ENCODE results near the gene PSAT1.

DNA sequence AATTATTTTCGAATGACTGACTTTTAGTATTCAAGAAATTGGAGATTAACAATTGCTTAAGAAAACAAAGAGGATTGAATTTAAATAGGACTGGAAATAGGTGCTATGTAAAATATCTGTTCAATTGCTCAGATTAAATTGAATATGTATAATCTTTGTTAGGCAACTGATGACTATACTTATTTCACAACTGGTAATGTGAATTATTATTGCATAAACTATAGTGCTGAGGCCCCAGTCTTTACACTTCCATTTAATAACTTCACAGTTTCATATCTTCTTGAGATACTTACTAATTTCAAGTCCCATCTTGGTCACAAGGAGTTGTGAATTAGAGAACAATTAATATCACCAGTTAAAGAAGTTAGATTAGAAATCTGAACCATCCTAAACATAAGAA is 44.3 kb upstream of the PSAT1 start:
- TF ChIP-seq, protein P1, sequence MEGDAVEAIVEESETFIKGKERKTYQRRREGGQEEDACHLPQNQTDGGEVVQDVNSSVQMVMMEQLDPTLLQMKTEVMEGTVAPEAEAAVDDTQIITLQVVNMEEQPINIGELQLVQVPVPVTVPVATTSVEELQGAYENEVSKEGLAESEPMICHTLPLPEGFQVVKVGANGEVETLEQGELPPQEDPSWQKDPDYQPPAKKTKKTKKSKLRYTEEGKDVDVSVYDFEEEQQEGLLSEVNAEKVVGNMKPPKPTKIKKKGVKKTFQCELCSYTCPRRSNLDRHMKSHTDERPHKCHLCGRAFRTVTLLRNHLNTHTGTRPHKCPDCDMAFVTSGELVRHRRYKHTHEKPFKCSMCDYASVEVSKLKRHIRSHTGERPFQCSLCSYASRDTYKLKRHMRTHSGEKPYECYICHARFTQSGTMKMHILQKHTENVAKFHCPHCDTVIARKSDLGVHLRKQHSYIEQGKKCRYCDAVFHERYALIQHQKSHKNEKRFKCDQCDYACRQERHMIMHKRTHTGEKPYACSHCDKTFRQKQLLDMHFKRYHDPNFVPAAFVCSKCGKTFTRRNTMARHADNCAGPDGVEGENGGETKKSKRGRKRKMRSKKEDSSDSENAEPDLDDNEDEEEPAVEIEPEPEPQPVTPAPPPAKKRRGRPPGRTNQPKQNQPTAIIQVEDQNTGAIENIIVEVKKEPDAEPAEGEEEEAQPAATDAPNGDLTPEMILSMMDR (conservative IDR thresholded peaks at IDR 0.05; ENCODE audit: low read depth in 2 of 2): no peak
- TF ChIP-seq, protein P2, sequence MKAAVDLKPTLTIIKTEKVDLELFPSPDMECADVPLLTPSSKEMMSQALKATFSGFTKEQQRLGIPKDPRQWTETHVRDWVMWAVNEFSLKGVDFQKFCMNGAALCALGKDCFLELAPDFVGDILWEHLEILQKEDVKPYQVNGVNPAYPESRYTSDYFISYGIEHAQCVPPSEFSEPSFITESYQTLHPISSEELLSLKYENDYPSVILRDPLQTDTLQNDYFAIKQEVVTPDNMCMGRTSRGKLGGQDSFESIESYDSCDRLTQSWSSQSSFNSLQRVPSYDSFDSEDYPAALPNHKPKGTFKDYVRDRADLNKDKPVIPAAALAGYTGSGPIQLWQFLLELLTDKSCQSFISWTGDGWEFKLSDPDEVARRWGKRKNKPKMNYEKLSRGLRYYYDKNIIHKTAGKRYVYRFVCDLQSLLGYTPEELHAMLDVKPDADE (IDR thresholded peaks at IDR 0.05): no peak
- TF ChIP-seq EZH2 (IDR thresholded peaks at IDR 0.05; ENCODE audit: low read depth, unreplicated experiment) (no peak), EZH2phosphoT487 (IDR thresholded peaks at IDR 0.05; ENCODE audit: unreplicated experiment) (no peak), JUNB (IDR thresholded peaks at IDR 0.05; ENCODE audit: unreplicated experiment) (no peak)
- TF ChIP-seq, protein P3, sequence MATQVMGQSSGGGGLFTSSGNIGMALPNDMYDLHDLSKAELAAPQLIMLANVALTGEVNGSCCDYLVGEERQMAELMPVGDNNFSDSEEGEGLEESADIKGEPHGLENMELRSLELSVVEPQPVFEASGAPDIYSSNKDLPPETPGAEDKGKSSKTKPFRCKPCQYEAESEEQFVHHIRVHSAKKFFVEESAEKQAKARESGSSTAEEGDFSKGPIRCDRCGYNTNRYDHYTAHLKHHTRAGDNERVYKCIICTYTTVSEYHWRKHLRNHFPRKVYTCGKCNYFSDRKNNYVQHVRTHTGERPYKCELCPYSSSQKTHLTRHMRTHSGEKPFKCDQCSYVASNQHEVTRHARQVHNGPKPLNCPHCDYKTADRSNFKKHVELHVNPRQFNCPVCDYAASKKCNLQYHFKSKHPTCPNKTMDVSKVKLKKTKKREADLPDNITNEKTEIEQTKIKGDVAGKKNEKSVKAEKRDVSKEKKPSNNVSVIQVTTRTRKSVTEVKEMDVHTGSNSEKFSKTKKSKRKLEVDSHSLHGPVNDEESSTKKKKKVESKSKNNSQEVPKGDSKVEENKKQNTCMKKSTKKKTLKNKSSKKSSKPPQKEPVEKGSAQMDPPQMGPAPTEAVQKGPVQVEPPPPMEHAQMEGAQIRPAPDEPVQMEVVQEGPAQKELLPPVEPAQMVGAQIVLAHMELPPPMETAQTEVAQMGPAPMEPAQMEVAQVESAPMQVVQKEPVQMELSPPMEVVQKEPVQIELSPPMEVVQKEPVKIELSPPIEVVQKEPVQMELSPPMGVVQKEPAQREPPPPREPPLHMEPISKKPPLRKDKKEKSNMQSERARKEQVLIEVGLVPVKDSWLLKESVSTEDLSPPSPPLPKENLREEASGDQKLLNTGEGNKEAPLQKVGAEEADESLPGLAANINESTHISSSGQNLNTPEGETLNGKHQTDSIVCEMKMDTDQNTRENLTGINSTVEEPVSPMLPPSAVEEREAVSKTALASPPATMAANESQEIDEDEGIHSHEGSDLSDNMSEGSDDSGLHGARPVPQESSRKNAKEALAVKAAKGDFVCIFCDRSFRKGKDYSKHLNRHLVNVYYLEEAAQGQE (IDR thresholded peaks at IDR 0.05; ENCODE audit: unreplicated experiment): no peak
